HG03103 (cell line): ENCODE results near the gene EMC7.
"Not testable (repeated sequence)": the region's sequence is repeated elsewhere in the genome, so short reads cannot be mapped to it uniquely, and the experiment has no call there.

Experiments
- ATAC-seq: cut with Tn5 transposase; IDR thresholded peaks from one replicate; pipeline ENCODE4 v1.9.1; 2021; ENCODE audit warnings: low read depth; ENCODE audit not compliant: unreplicated experiment

The EMC7 gene

GRCh38 chr15:34101366-34102174, at the start of gene EMC7, which contains the start of gene PGBD4:
EMC7 (minus strand) TSS chr15:34101862; CDS start chr15:34101839, 23 bp downstream.
PGBD4 (plus strand) TSS chr15:34102083; CDS start chr15:34102532, 449 bp downstream.
- peak; percentile 95 for ATAC-seq

GRCh38 chr15:34147371-34148140, 45.9 kb upstream of the EMC7 start:
- ATAC-seq = no peak

- no peak for ATAC-seq
These were observed 31.8 kb upstream of the EMC7 start for GRCh38 chr15:34133511-34133910.

- no peak for ATAC-seq
These were observed 31.2 kb upstream of the EMC7 start for GRCh38 chr15:34132881-34133280.

- no peak for ATAC-seq
These were observed 27.2 kb upstream of the EMC7 start for GRCh38 chr15:34128898-34129297.

GRCh38 chr15:34126522-34126921, 24.9 kb upstream of the EMC7 start:
- no peak for ATAC-seq

- ATAC-seq = no peak
These were observed 24.3 kb upstream of the EMC7 start for GRCh38 chr15:34125945-34126344.

- no peak for ATAC-seq
These were observed 23.0 kb upstream of the EMC7 start for GRCh38 chr15:34124651-34125050.

GRCh38 chr15:34122771-34123183, 21.1 kb upstream of the EMC7 start:
- ATAC-seq = no peak

GRCh38 chr15:34121786-34122185, 20.1 kb upstream of the EMC7 start:
- ATAC-seq = not testable (repeated sequence)

- not testable (repeated sequence) for ATAC-seq
These were observed 18.8 kb upstream of the EMC7 start for GRCh38 chr15:34120420-34120819.

- no peak for ATAC-seq
These were observed 17.6 kb upstream of the EMC7 start for GRCh38 chr15:34119291-34119690.

GRCh38 chr15:34116620-34117019, 15.0 kb upstream of the EMC7 start:
- ATAC-seq = no peak

- ATAC-seq = no peak
These were observed 13.1 kb upstream of the EMC7 start for GRCh38 chr15:34114739-34115138.

- ATAC-seq = no peak
These were observed 12.6 kb upstream of the EMC7 start for GRCh38 chr15:34114215-34114614.

GRCh38 chr15:34111488-34111887, 9.8 kb upstream of the EMC7 start:
- no peak for ATAC-seq

GRCh38 chr15:34109797-34110663, 8.4 kb upstream of the EMC7 start:
- no peak for ATAC-seq

GRCh38 chr15:34107315-34107714, 5.7 kb upstream of the EMC7 start:
- no peak for ATAC-seq

- ATAC-seq = no peak
These were observed 4.8 kb upstream of the EMC7 start for GRCh38 chr15:34106423-34106822.

- peak; percentile 1 for ATAC-seq
These were observed 688 bp upstream of the EMC7 start for GRCh38 chr15:34102175-34102925.
